ENCODE data around the gene ASB2. TPM values are rescaled to one million over a fixed set of nuclear protein-coding genes. Genes with fewer than 3 reads are reported as not detected.

The ASB2 gene
- total RNA-seq, 1 donor from 2014 or later = 0.20 TPM

GRCh38 chr14:93980456-93981201 lies 4.3 kb upstream of the ASB2 start:
- ATAC-seq = no peak
- no peak for DNase-seq (ENCODE audit: low spot score)

- no peak for DNase-seq (ENCODE audit: low spot score)
- ATAC-seq = no peak
Measured at GRCh38 chr14:93978735-93979134, 2.4 kb upstream of the ASB2 start.

- no peak for ATAC-seq
- DNase-seq (ENCODE audit: low spot score) = no peak
Measured at GRCh38 chr14:93977790-93978581, 1.6 kb upstream of the ASB2 start.

GRCh38 chr14:93977171-93977570 lies 801 bp upstream of the ASB2 start:
- ATAC-seq = no peak
- no peak for DNase-seq (ENCODE audit: low spot score)

GRCh38 chr14:93975791-93976476 lies 436 bp downstream of the ASB2 start:
- ATAC-seq (no peak), DNase-seq (ENCODE audit: low spot score) (no peak)

GRCh38 chr14:93974833-93975232 lies 1.5 kb downstream of the ASB2 start:
- no peak for DNase-seq (ENCODE audit: low spot score)
- ATAC-seq = no peak

GRCh38 chr14:93974299-93974698 lies 2.1 kb downstream of the ASB2 start:
- no peak for DNase-seq (ENCODE audit: low spot score)
- no peak for ATAC-seq

- no peak for DNase-seq (ENCODE audit: low spot score)
- no peak for ATAC-seq
Measured at GRCh38 chr14:93973607-93974006, 2.8 kb downstream of the ASB2 start.

GRCh38 chr14:93972618-93973205 lies 3.7 kb downstream of the ASB2 start:
- DNase-seq (ENCODE audit: low spot score) = no peak
- no peak for ATAC-seq

GRCh38 chr14:93971635-93972027 lies 4.7 kb downstream of the ASB2 start:
- ATAC-seq (no peak), DNase-seq (ENCODE audit: low spot score) (no peak)

GRCh38 chr14:93970965-93971634 lies 5.3 kb downstream of the ASB2 start:
- no peak for DNase-seq (ENCODE audit: low spot score)
- peak; percentile 39 for ATAC-seq

GRCh38 chr14:93970585-93970964 lies 5.8 kb downstream of the ASB2 start:
- peak; percentile 59 for ATAC-seq
- DNase-seq (ENCODE audit: low spot score) = no peak

- ATAC-seq = no peak
- DNase-seq (ENCODE audit: low spot score) = no peak
Measured at GRCh38 chr14:93969082-93969828, 7.1 kb downstream of the ASB2 start.

GRCh38 chr14:93967637-93968250 lies 8.6 kb downstream of the ASB2 start:
- ATAC-seq = peak; percentile 14

GRCh38 chr14:93965946-93966474 lies 10.4 kb downstream of the ASB2 start:
- DNase-seq (ENCODE audit: low spot score) = no peak

More at GRCh38 chr14:93967637-93968250, 8.6 kb downstream of the ASB2 start:
- DNase-seq (ENCODE audit: low spot score) = no peak

GRCh38 chr14:93965287-93965821 lies 11.0 kb downstream of the ASB2 start:
- ATAC-seq = no peak

More at GRCh38 chr14:93965946-93966474, 10.4 kb downstream of the ASB2 start:
- ATAC-seq = no peak

GRCh38 chr14:93964820-93965286 lies 11.5 kb downstream of the ASB2 start:
- DNase-seq (ENCODE audit: low spot score) (no peak), ATAC-seq (no peak)

More at GRCh38 chr14:93965287-93965821, 11.0 kb downstream of the ASB2 start:
- no peak for DNase-seq (ENCODE audit: low spot score)

- DNase-seq (ENCODE audit: low spot score) (no peak), ATAC-seq (no peak)
Measured at GRCh38 chr14:93964281-93964680, 12.1 kb downstream of the ASB2 start.

- ATAC-seq (no peak), DNase-seq (ENCODE audit: low spot score) (no peak)
Measured at GRCh38 chr14:93963692-93964091, 12.7 kb downstream of the ASB2 start.
